H9 (cell line): ENCODE measurements around the gene TRHDE. TPM values are rescaled to one million over a fixed set of nuclear protein-coding genes. Genes with fewer than 3 reads are reported as not detected.

ENCODE experiments used
- DNase-seq: peaks from one replicate; pipeline ENCODE4 v3.0.0-alpha.2; 2017
- H2AFZ ChIP-seq: one replicate; pipeline ENCODE4 v1.6.1; 2013; ENCODE audit warnings: mild to moderate bottlenecking, low read length, control low read depth, moderate library complexity
- H2AK5ac ChIP-seq: 2 replicates; pipeline ENCODE4 v1.6.1; 2013; ENCODE audit warnings: low read length, control low read depth, mixed read lengths; ENCODE audit not compliant: insufficient read length
- H2BK120ac ChIP-seq: one replicate; pipeline ENCODE4 v1.6.1; 2013; ENCODE audit warnings: low read depth, mild to moderate bottlenecking, low read length, control low read depth, inconsistent platforms; ENCODE audit not compliant: poor library complexity, severe bottlenecking
- H2BK12ac ChIP-seq: 2 replicates; pipeline ENCODE4 v1.6.1; 2013; ENCODE audit warnings: low read length, control low read depth, mixed read lengths, low read depth; ENCODE audit not compliant: insufficient read length
- H2BK15ac ChIP-seq: 2 replicates; pipeline ENCODE4 v1.6.1; 2013; ENCODE audit warnings: low read depth, low read length, control low read depth
- H2BK20ac ChIP-seq: one replicate; pipeline ENCODE4 v1.6.1; 2013; ENCODE audit warnings: low read depth, mild to moderate bottlenecking, low read length, control low read depth, inconsistent platforms; ENCODE audit not compliant: poor library complexity, severe bottlenecking
- H2BK5ac ChIP-seq: 2 replicates; pipeline ENCODE4 v1.6.1; 2013; ENCODE audit warnings: low read length, control low read depth, mixed read lengths; ENCODE audit not compliant: insufficient read length
- H3K14ac ChIP-seq: 2 replicates; pipeline ENCODE4 v1.6.1; 2013; ENCODE audit warnings: low read length, control low read depth; ENCODE audit not compliant: insufficient read depth
- H3K18ac ChIP-seq: 2 replicates; pipeline ENCODE4 v1.6.1; 2013; ENCODE audit warnings: low read depth, mild to moderate bottlenecking, mixed read lengths, low read length, control low read depth; ENCODE audit not compliant: insufficient read length
- H3K23ac ChIP-seq: 2 replicates; pipeline ENCODE4 v1.6.1; 2013; ENCODE audit warnings: low read length, control low read depth, mixed read lengths, low read depth; ENCODE audit not compliant: insufficient read length
- H3K23me2 ChIP-seq: 2 replicates; pipeline ENCODE4 v1.6.1; 2013; ENCODE audit warnings: low read depth, mild to moderate bottlenecking, mixed read lengths, low read length, control low read depth; ENCODE audit not compliant: insufficient read length, poor library complexity, severe bottlenecking
- H3K27ac ChIP-seq: 2 replicates; pipeline ENCODE4 v1.5.1; 2013; ENCODE audit warnings: low read length, control low read depth, mixed read lengths, low read depth; ENCODE audit not compliant: insufficient read length
- H3K27me3 ChIP-seq: 2 replicates; pipeline ENCODE4 v1.6.1; 2013; ENCODE audit warnings: low read length, control low read depth, inconsistent platforms; ENCODE audit not compliant: insufficient read depth
- H3K4ac ChIP-seq: 2 replicates; pipeline ENCODE4 v1.6.1; 2013; ENCODE audit warnings: low read depth, mild to moderate bottlenecking, control low read depth, inconsistent platforms, low read length, moderate library complexity
- H3K4me1 ChIP-seq: 2 replicates; pipeline ENCODE4 v1.6.1; 2013; ENCODE audit warnings: low read length, control low read depth, inconsistent platforms; ENCODE audit not compliant: insufficient read depth
- H3K4me2 ChIP-seq: 2 replicates; pipeline ENCODE4 v1.6.1; 2013; ENCODE audit warnings: low read length, control low read depth, mixed read lengths; ENCODE audit not compliant: insufficient read length, insufficient read depth
- H3K56ac ChIP-seq: 2 replicates; pipeline ENCODE4 v1.6.1; 2013; ENCODE audit warnings: low read depth, mild to moderate bottlenecking, mixed read lengths, low read length, control low read depth; ENCODE audit not compliant: insufficient read length
- H3K79me1 ChIP-seq: 2 replicates; pipeline ENCODE4 v1.6.1; 2013; ENCODE audit warnings: low read depth, mild to moderate bottlenecking, moderate library complexity, low read length, control low read depth, inconsistent platforms; ENCODE audit not compliant: insufficient read depth, poor library complexity, severe bottlenecking
- H3K79me2 ChIP-seq: 2 replicates; pipeline ENCODE4 v1.6.1; 2013; ENCODE audit warnings: low read length, control low read depth, inconsistent platforms; ENCODE audit not compliant: insufficient read depth
- H3K9ac ChIP-seq: 2 replicates; pipeline ENCODE4 v1.6.1; 2013; ENCODE audit warnings: low read length, control low read depth, mixed read lengths; ENCODE audit not compliant: insufficient read length; ENCODE audit errors: extremely low read depth
- H3K9me3 ChIP-seq: one replicate; pipeline ENCODE4 v1.6.1; 2013; ENCODE audit warnings: low read depth, low read length, inconsistent platforms; ENCODE audit not compliant: control insufficient read depth
- H3T11ph ChIP-seq: one replicate; pipeline ENCODE4 v1.6.1; 2013; ENCODE audit warnings: mild to moderate bottlenecking, low read length, control low read depth, inconsistent platforms
- H4K20me1 ChIP-seq: one replicate; pipeline ENCODE4 v1.6.1; 2013; ENCODE audit not compliant: control insufficient read depth, insufficient read length, insufficient read depth
- H4K5ac ChIP-seq: 2 replicates; pipeline ENCODE4 v1.6.1; 2013; ENCODE audit warnings: low read depth, mild to moderate bottlenecking, mixed read lengths, low read length, control low read depth; ENCODE audit not compliant: insufficient read length
- H4K8ac ChIP-seq: replicated peaks from 2 replicates; pipeline ENCODE4 v1.6.1; 2013; ENCODE audit warnings: low read length, control low read depth, mixed read lengths, low read depth; ENCODE audit not compliant: insufficient read length
- H4K91ac ChIP-seq: 2 replicates; pipeline ENCODE4 v1.6.1; 2013; ENCODE audit warnings: low read depth, mild to moderate bottlenecking, moderate library complexity, mixed read lengths, low read length, control low read depth; ENCODE audit not compliant: insufficient read length
- H3K27ac Mint-ChIP-seq, 3 experiments: 2 replicates in 2 of 3; 3 replicates in 1 of 3; pipeline ENCODE4 v1.8.0; 2020 to 2021; ENCODE audit warnings: mixed read lengths in 3 of 3, mild to moderate bottlenecking in 1 of 3, moderate library complexity in 1 of 3
- H3K27me3 Mint-ChIP-seq: 2 replicates; pipeline ENCODE4 v1.8.0; 2021; ENCODE audit warnings: low read depth, mild to moderate bottlenecking, moderate library complexity, mixed read lengths
- H3K36me3 Mint-ChIP-seq, 3 experiments: 2 replicates in 2 of 3; 3 replicates in 1 of 3; pipeline ENCODE4 v1.8.0; 2020 to 2021; ENCODE audit warnings: low read depth in 3 of 3, mixed read lengths in 3 of 3; ENCODE audit not compliant: insufficient read depth in 1 of 3
- H3K4me1 Mint-ChIP-seq, 2 experiments: 2 replicates each; pipeline ENCODE4 v1.8.0; 2020; ENCODE audit warnings: mixed read lengths in 2 of 2
- H3K4me3 Mint-ChIP-seq, 2 experiments: 2 replicates in 1 of 2; 3 replicates in 1 of 2; pipeline ENCODE4 v1.8.0; 2020 to 2021; ENCODE audit warnings: mild to moderate bottlenecking in 2 of 2, mixed read lengths in 2 of 2, moderate library complexity in 1 of 2
- H3K9me3 Mint-ChIP-seq, 2 experiments: 2 replicates in 1 of 2; 3 replicates in 1 of 2; pipeline ENCODE4 v1.8.0; 2020; ENCODE audit warnings: mild to moderate bottlenecking in 2 of 2, mixed read lengths in 2 of 2, moderate library complexity in 1 of 2
- WGBS: extraction: QIAGEN DNeasy Blood & Tissue Kit; methylation state at CpG from one replicate; pipeline ENCODE4 v1.1.7; 2013; ENCODE audit warnings: missing lambda C conversion rate, low lambda C conversion rate, mixed read lengths; ENCODE audit not compliant: insufficient read length; ENCODE audit errors: extremely low coverage; 5-methylcytosine and 5-hydroxymethylcytosine counted together
- total RNA-seq: library from RNA; stranded (reverse); gene quantifications from 2 replicates; pipeline ENCODE4 v1.2.1, GENCODE V29; 2021
- TF ChIP-seq, protein P1 (sequence below): fragments of 200-600 bp; sonication (generic); conservative IDR thresholded peaks from 3 replicates; pipeline ENCODE4 v1.8.0; 2021; ENCODE audit warnings: antibody characterized with exemption, mild to moderate bottlenecking

TRHDE gene
- total RNA-seq, 1 experiment from 2014 or later = 1.0 TPM

GRCh38 chr12:72241552-72241951, 30.6 kb upstream of the TRHDE start:
- no peaks in the 10 kb centered on the region for H4K20me1 ChIP-seq
- no peak overlapping the region for H2BK20ac ChIP-seq
- Mint-ChIP-seq H3K4me1 (no peaks in the 10 kb centered on the region), H3K9me3 (peaks cover 0 to 3% of the 10 kb centered on the region in 2 experiments; a peak in 2 of 5 replicates), H3K36me3 (no peaks in the 10 kb centered on the region; a peak in 1 of 7 replicates), H3K27me3 (no peaks in the 10 kb centered on the region), H3K27ac (no peak overlapping the region), H3K4me3 (no peak overlapping the region)
- H2BK5ac ChIP-seq = no peak overlapping the region
- TF ChIP-seq, protein P1, sequence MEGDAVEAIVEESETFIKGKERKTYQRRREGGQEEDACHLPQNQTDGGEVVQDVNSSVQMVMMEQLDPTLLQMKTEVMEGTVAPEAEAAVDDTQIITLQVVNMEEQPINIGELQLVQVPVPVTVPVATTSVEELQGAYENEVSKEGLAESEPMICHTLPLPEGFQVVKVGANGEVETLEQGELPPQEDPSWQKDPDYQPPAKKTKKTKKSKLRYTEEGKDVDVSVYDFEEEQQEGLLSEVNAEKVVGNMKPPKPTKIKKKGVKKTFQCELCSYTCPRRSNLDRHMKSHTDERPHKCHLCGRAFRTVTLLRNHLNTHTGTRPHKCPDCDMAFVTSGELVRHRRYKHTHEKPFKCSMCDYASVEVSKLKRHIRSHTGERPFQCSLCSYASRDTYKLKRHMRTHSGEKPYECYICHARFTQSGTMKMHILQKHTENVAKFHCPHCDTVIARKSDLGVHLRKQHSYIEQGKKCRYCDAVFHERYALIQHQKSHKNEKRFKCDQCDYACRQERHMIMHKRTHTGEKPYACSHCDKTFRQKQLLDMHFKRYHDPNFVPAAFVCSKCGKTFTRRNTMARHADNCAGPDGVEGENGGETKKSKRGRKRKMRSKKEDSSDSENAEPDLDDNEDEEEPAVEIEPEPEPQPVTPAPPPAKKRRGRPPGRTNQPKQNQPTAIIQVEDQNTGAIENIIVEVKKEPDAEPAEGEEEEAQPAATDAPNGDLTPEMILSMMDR = no peak
- no peaks in the 10 kb centered on the region for H3K79me1 ChIP-seq
- no peak overlapping the region for H3T11ph ChIP-seq
- no peak overlapping the region for H3K23ac ChIP-seq
- H3K4me2 ChIP-seq = no peak overlapping the region
- H4K5ac ChIP-seq = no peak overlapping the region
- no peaks in the 10 kb centered on the region for H3K79me2 ChIP-seq
- H3K4me1 ChIP-seq = no peaks in the 10 kb centered on the region
- no peak overlapping the region for H3K9ac ChIP-seq
- H3K56ac ChIP-seq = no peak overlapping the region
- no peaks in the 10 kb centered on the region for H3K9me3 ChIP-seq
- H2AK5ac ChIP-seq = no peak overlapping the region
- H3K18ac ChIP-seq = no peak overlapping the region
- H3K23me2 ChIP-seq = no peaks in the 10 kb centered on the region
- no peak for DNase-seq
- H4K8ac ChIP-seq = no peak overlapping the region
- H3K27ac ChIP-seq = no peak overlapping the region
- H2AFZ ChIP-seq = no peak overlapping the region
- H4K91ac ChIP-seq = no peak overlapping the region
- no peak overlapping the region for H2BK15ac ChIP-seq
- no peak overlapping the region for H2BK120ac ChIP-seq
- WGBS = no CpG with 5 or more reads among the region's 3 CpGs
- no peak overlapping the region for H3K14ac ChIP-seq
- H3K27me3 ChIP-seq = no peaks in the 10 kb centered on the region
- H3K4ac ChIP-seq = no peak overlapping the region
- H2BK12ac ChIP-seq = no peak overlapping the region
